ENCODE measurements around the gene EN2.

The EN2 gene

GRCh38 chr7:155458111-155458877 lies at the start of gene EN2:
TSS of gene EN2 (plus strand) at chr7:155458129. CDS start at chr7:155458378, 249 bp downstream.
- no peak for DNase-seq (ENCODE audit: low read depth, low spot score)
- H3K27ac ChIP-seq, result no peak within 1 kb of the TSS

- H3K27ac ChIP-seq, result no peak overlapping the region
- DNase-seq (ENCODE audit: low read depth, low spot score), result no peak
Observed at GRCh38 chr7:155408651-155409586, 49.0 kb upstream of the EN2 start.

GRCh38 chr7:155409980-155410379 lies 47.9 kb upstream of the EN2 start:
- DNase-seq (ENCODE audit: low read depth, low spot score), result no peak

GRCh38 chr7:155410431-155410830 lies 47.5 kb upstream of the EN2 start:
- DNase-seq (ENCODE audit: low read depth, low spot score), result no peak
- no peak overlapping the region for H3K27ac ChIP-seq

More at GRCh38 chr7:155409980-155410379, 47.9 kb upstream of the EN2 start:
- no peak overlapping the region for H3K27ac ChIP-seq

GRCh38 chr7:155411718-155412415 lies 46.1 kb upstream of the EN2 start:
- DNase-seq (ENCODE audit: low read depth, low spot score), result no peak
- no peak overlapping the region for H3K27ac ChIP-seq

- no peak for DNase-seq (ENCODE audit: low read depth, low spot score)
- H3K27ac ChIP-seq, result no peak overlapping the region
Observed at GRCh38 chr7:155412416-155413253, 45.3 kb upstream of the EN2 start.

GRCh38 chr7:155414547-155415492 lies 43.1 kb upstream of the EN2 start:
- no peak overlapping the region for H3K27ac ChIP-seq
- DNase-seq (ENCODE audit: low read depth, low spot score), result no peak

- no peak overlapping the region for H3K27ac ChIP-seq
- DNase-seq (ENCODE audit: low read depth, low spot score), result no peak
Observed at GRCh38 chr7:155416646-155417380, 41.1 kb upstream of the EN2 start.

GRCh38 chr7:155418304-155418703 lies 39.6 kb upstream of the EN2 start:
- no peak for DNase-seq (ENCODE audit: low read depth, low spot score)
- no peak overlapping the region for H3K27ac ChIP-seq

- H3K27ac ChIP-seq, result no peak overlapping the region
- DNase-seq (ENCODE audit: low read depth, low spot score), result no peak
Observed at GRCh38 chr7:155418941-155419755, 38.8 kb upstream of the EN2 start.

GRCh38 chr7:155420116-155420515 lies 37.8 kb upstream of the EN2 start:
- DNase-seq (ENCODE audit: low read depth, low spot score), result no peak
- H3K27ac ChIP-seq, result no peak overlapping the region

- no peak overlapping the region for H3K27ac ChIP-seq
- no peak for DNase-seq (ENCODE audit: low read depth, low spot score)
Observed at GRCh38 chr7:155422151-155422550, 35.8 kb upstream of the EN2 start.

- DNase-seq (ENCODE audit: low read depth, low spot score), result no peak
- no peak overlapping the region for H3K27ac ChIP-seq
Observed at GRCh38 chr7:155422599-155423336, 35.2 kb upstream of the EN2 start.

GRCh38 chr7:155423337-155424285 lies 34.3 kb upstream of the EN2 start:
- no peak for DNase-seq (ENCODE audit: low read depth, low spot score)
- no peak overlapping the region for H3K27ac ChIP-seq

GRCh38 chr7:155424301-155425010 lies 33.5 kb upstream of the EN2 start:
- DNase-seq (ENCODE audit: low read depth, low spot score), result no peak

More at GRCh38 chr7:155424301-155425010, 33.5 kb upstream of the EN2 start:
- H3K27ac ChIP-seq, result no peak overlapping the region
